Ascending aorta (tissue), 2 donors: ENCODE measurements around the gene CMTM6. TPM values are rescaled to one million over a fixed set of nuclear protein-coding genes. Genes with fewer than 3 reads are reported as not detected.

Source experiments
- DNase-seq, 2 donors: peaks; one replicate each; pipeline ENCODE4 v3.0.0-alpha.2; 2019; ENCODE audit warnings: low spot score in 2 of 2
- H3K27ac ChIP-seq, 2 donors: fragments of 200-600 bp; sonication (generic); one replicate each; pipeline ENCODE4 v1.5.1; 2016 to 2017; ENCODE audit warnings: mild to moderate bottlenecking in 1 of 2
- H3K27me3 ChIP-seq: fragments of 200-600 bp; sonication (generic); one replicate; pipeline ENCODE4 v1.5.1; 2017
- H3K36me3 ChIP-seq, 2 donors: fragments of 200-600 bp; sonication (generic); one replicate each; pipeline ENCODE4 v1.5.1; 2016
- H3K4me1 ChIP-seq, 2 donors: fragments of 200-600 bp; sonication (generic); one replicate each; pipeline ENCODE4 v1.5.1; 2016 to 2017; ENCODE audit warnings: mild to moderate bottlenecking in 1 of 2
- H3K4me3 ChIP-seq, 2 donors: fragments of 200-600 bp; sonication (generic); one replicate each; pipeline ENCODE4 v1.5.1; 2016 to 2017; ENCODE audit warnings: mild to moderate bottlenecking in 1 of 2
- H3K9me3 ChIP-seq, 2 donors: fragments of 200-600 bp; sonication (generic); one replicate each; pipeline ENCODE4 v1.5.1; 2016
- intact Hi-C: fragments of 100-400 bp; cut with DNase I; formaldehyde crosslinking; loops from one replicate; pipeline ENCODE4 v1.15.1; 2023
- total RNA-seq: library from RNA; depleted of rRNA; stranded (reverse); fragments of >200 nt; gene quantifications from one replicate; pipeline ENCODE4 v1.1.0, GENCODE V29; 2016
- TF ChIP-seq, protein P1 (sequence below), 3 experiments: fragments of 200-600 bp in 2 of 3; fragments of 450-650 bp in 1 of 3; sonication (generic) in 2 of 3; IDR thresholded peaks; one replicate each; pipeline ENCODE4 v1.5.1; 2016 to 2019; ENCODE audit warnings: antibody characterized with exemption in 3 of 3, mild to moderate bottlenecking in 1 of 3, moderate library complexity in 1 of 3

CMTM6 gene
- total RNA-seq, 1 donor from 2014 or later: 12.7 TPM

DNA sequence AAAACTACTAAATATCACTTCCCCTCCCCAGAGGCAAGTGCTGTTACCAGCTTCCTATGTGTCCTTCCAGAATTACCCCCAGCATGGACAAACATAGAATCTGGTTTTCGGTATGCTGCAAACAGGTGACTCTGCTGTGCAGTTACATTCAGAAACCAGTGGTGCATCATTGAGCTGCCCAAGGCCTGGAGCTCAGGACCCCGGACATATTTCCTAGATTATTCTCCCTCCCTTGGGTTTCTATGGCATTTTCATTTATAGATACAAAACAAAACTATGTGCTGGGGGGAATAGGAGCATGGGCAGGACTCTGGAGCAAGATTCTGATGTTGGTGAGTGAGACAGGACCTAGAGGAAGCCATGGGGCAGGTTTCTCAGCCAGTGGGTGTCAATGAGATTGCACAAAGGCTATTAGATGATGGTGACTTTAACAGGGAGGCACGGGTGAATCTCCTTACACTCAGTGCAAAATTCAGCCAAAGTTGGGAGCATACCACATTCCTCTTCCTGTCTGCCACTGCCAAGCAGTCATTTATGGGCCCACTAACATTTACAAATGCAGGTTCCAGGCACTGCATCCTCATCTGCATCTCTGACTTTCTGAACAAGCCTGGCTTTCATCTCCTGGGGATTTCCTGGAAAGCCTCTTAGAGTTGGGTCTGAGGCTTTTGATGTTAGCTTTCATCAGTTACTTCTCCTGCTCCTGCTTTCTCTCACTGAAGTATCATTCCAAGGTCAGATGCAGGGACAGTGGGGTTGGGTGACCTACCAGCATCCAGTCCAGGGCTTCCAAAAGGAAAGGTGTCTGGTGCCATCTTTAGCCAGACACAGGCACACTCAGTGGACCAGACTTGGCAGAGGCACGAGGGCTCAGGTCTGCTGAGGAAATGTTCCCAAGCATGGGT lies 66.5 kb downstream of the CMTM6 start:
- Histone ChIP-seq H3K4me1 (no peaks in the 10 kb centered on the region), H3K36me3 (no peaks in the 10 kb centered on the region), H3K27me3 (no peaks in the 10 kb centered on the region), H3K27ac (no peak overlapping the region), H3K9me3 (no peaks in the 10 kb centered on the region), H3K4me3 (no peak overlapping the region)
- intact Hi-C loops: no loop called here
- DNase-seq: peak in 1 of 2 donors; percentile 21
- TF ChIP-seq, protein P1, sequence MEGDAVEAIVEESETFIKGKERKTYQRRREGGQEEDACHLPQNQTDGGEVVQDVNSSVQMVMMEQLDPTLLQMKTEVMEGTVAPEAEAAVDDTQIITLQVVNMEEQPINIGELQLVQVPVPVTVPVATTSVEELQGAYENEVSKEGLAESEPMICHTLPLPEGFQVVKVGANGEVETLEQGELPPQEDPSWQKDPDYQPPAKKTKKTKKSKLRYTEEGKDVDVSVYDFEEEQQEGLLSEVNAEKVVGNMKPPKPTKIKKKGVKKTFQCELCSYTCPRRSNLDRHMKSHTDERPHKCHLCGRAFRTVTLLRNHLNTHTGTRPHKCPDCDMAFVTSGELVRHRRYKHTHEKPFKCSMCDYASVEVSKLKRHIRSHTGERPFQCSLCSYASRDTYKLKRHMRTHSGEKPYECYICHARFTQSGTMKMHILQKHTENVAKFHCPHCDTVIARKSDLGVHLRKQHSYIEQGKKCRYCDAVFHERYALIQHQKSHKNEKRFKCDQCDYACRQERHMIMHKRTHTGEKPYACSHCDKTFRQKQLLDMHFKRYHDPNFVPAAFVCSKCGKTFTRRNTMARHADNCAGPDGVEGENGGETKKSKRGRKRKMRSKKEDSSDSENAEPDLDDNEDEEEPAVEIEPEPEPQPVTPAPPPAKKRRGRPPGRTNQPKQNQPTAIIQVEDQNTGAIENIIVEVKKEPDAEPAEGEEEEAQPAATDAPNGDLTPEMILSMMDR (IDR thresholded peaks at IDR 0.05): no peak

DNA sequence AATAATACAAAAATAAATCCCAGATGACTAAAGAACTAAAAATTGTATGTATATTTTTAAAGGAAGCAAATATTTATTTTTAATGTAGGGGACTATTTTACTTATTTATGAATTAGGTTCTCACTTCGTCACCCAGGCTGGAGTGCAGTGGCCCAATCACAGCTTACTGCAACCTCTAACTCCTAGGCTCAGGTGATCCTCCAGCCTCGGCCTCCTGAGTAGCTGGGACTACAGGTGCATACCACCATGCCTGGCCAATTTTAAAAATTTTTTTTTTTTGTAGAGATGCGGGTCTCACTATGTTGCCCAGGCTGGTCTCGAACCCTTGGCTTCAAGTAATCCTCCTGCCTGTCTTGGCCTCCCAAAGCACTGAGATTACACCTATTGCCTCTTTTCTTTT lies 68.4 kb downstream of the CMTM6 start:
- TF ChIP-seq, protein P1 (IDR thresholded peaks at IDR 0.05): no peak
- no peak overlapping the region for H3K27ac ChIP-seq
- H3K4me1 ChIP-seq: no peaks in the 10 kb centered on the region
- H3K4me3 ChIP-seq: no peak overlapping the region
- no peaks in the 10 kb centered on the region for H3K27me3 ChIP-seq
- intact Hi-C loops: no loop called here
- no peaks in the 10 kb centered on the region for H3K36me3 ChIP-seq
- H3K9me3 ChIP-seq: no peaks in the 10 kb centered on the region
- DNase-seq: peak in 1 of 2 donors; percentile 12

DNA sequence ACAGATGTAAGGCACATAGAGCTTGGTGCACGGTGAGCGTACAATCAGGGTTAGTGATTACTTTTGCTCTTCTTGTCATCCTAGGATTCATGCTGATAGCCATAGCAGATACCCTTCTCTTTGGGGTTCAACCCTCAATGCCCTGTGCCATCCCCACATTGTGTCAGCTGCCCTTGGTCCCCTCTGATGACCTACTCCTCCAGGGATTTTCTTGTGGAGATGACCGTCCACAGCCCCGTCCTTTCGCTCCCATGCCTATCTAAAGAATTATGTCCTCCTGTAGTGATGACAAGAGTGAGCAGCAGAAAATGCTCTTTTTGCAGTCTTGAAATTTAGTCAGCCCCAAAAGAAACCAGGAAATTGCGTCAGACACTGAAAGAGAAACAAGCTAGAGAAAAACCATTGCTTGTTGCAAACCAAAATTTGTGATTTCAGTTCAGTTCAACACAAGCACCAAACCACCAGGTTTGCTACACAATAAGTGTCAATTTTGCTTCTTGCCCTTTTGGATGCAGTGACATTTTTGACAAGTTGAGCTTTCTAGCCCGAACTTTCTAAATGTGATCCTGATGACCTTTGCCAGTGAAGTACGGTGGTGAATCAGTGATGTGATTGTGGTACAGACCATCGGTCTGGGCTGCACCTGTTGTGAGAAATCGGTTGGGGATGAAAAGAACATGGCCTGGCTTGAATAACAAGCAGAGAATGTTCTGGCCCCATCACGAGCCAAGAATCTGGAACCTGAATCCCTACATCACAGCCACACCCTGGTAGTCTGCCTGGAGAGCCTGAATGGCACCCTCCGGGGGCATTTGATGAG lies 69.7 kb downstream of the CMTM6 start:
- Histone ChIP-seq H3K4me1 (no peaks in the 10 kb centered on the region), H3K4me3 (no peak overlapping the region), H3K27me3 (no peaks in the 10 kb centered on the region), H3K36me3 (no peaks in the 10 kb centered on the region), H3K27ac (no peak overlapping the region), H3K9me3 (no peaks in the 10 kb centered on the region)
- intact Hi-C loops: no loop called here
- no peak for DNase-seq
- TF ChIP-seq, protein P1 (IDR thresholded peaks at IDR 0.05): no peak

DNA sequence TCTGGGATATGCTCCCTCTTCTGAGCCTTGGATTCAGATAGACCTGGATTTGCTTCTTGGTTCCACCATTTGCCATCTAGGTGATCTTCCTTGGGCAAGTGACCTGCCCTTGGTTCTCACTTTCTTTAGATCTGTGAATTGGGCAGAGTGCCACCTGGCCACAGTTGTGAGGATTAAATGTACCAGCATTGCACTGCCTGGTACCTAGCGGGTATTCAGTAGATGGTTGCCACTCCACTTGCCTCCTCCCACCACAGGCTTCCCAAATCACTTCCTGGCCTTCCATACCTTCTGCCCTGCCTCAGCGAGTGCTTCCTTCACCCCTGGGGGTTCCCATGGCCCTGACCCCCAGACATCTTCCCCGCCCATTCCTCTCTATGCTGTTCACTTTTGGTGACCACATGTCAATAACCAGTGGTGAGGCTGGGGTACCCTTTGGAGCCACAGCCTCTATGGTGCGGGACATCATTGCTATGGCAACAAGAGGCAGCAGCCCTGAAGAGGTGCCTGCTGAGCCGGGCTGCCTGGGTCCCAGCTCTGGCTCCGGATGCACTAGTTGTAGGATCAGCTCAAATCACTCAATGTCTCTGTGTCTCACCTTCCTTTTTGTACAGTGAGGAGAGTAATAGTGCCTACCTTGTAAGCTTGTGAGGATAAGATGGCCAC lies 70.5 kb downstream of the CMTM6 start:
- Histone ChIP-seq H3K4me1 (no peaks in the 10 kb centered on the region), H3K36me3 (no peaks in the 10 kb centered on the region), H3K27ac (no peak overlapping the region), H3K9me3 (no peaks in the 10 kb centered on the region), H3K4me3 (no peak overlapping the region), H3K27me3 (no peaks in the 10 kb centered on the region)
- TF ChIP-seq, protein P1 (IDR thresholded peaks at IDR 0.05): no peak
- intact Hi-C loops: no loop called here
- DNase-seq: no peak

DNA sequence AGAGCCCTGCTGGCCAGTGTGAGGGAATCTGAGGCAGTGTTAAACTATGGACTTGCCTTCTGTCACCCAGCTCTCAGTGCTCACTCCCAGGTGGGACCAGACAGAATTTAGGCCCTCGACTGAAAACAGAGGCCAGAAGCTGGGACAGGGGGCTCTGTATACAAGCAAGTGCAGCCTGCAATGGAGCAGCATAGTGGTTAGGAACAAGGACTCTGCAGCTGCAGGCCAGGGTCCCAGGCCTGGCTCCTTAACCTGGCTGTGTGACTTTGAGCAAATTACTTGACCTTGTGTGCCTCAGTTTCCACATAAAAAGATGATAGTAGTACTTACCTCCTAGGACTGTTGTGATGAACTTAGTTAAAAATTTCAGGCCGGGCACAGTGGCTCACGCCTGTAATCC lies 71.2 kb downstream of the CMTM6 start:
- TF ChIP-seq, protein P1 (IDR thresholded peaks at IDR 0.05): no peak
- H3K4me3 ChIP-seq: no peak overlapping the region
- intact Hi-C loops: no loop called here
- H3K27me3 ChIP-seq: no peaks in the 10 kb centered on the region
- no peaks in the 10 kb centered on the region for H3K9me3 ChIP-seq
- H3K27ac ChIP-seq: no peak overlapping the region
- H3K36me3 ChIP-seq: no peaks in the 10 kb centered on the region
- H3K4me1 ChIP-seq: no peaks in the 10 kb centered on the region
- no peak for DNase-seq

Other genes starting within 250 kb of the CMTM6 start
- 21.9 TPM for gene CMTM7, start 111.0 kb downstream of the CMTM6 start, total RNA-seq
- gene DYNC1LI1, start 68.0 kb upstream of the CMTM6 start, total RNA-seq: 22.1 TPM
- gene CNOT10, start 182.3 kb upstream of the CMTM6 start, total RNA-seq: 7.6 TPM